Right lobe of liver (tissue), 6 donors: ENCODE results near the gene C4orf46. TPM values are rescaled to one million over a fixed set of nuclear protein-coding genes. Genes with fewer than 3 reads are reported as not detected.

ENCODE experiments used
- ATAC-seq, 4 donors: fragments of 200-7000 bp; cut with Tn5 transposase; one replicate each; pipeline ENCODE4 v1.9.1; 2020; ENCODE audit warnings: mild to moderate bottlenecking in 4 of 4, moderate library complexity in 4 of 4
- DNase-seq, 3 donors: peaks; one replicate each; pipeline ENCODE4 v3.0.0-alpha.2; 2020
- H3K27ac ChIP-seq, 3 donors: fragments of 200-600 bp; one replicate each; pipeline ENCODE4 v1.8.0; 2022
- H3K27me3 ChIP-seq, 2 donors: fragments of 200-600 bp; one replicate each; pipeline ENCODE4 v1.8.0; 2022
- H3K36me3 ChIP-seq, 4 donors: fragments of 200-600 bp; sonication (generic) in 1 of 4; one replicate each; pipeline versions ENCODE4 v1.5.1 to v1.8.0; 2017 to 2022; ENCODE audit warnings: control low read depth in 1 of 4
- H3K4me1 ChIP-seq, 4 donors: fragments of 200-600 bp; sonication (generic) in 1 of 4; one replicate each; pipeline versions ENCODE4 v1.5.1 to v1.8.0; 2017 to 2022; ENCODE audit warnings: control low read depth in 1 of 4
- H3K4me3 ChIP-seq, 3 donors: fragments of 200-600 bp; one replicate each; pipeline ENCODE4 v1.8.0; 2022
- H3K9me3 ChIP-seq, 4 donors: fragments of 200-600 bp; sonication (generic) in 1 of 4; one replicate each; pipeline versions ENCODE4 v1.5.1 to v1.8.0; 2017 to 2022; ENCODE audit warnings: control low read depth in 1 of 4
- POLR2A ChIP-seq: fragments of 450-650 bp; IDR thresholded peaks from one replicate; pipeline ENCODE4 v1.6.1; 2017; ENCODE audit warnings: antibody characterized with exemption, mild to moderate bottlenecking
- WGBS: methylation state at CpG from one replicate; pipeline ENCODE4 v1.1.6; 2018; ENCODE audit warnings: low coverage, low lambda C conversion rate; ENCODE audit not compliant: insufficient coverage; ENCODE audit errors: missing lambda C conversion rate; 5-methylcytosine and 5-hydroxymethylcytosine counted together
- intact Hi-C, 2 donors: fragments of 100-400 bp; cut with DNase I; formaldehyde crosslinking; loops; one replicate each; pipeline versions ENCODE4 v1.11.2 to v1.14.1; 2022
- total RNA-seq, 6 experiments: library from RNA; depleted of rRNA in 2 of 6; stranded (reverse); fragments of >200 nt in 2 of 6; fragmentation: NEBNext Ultra II Directional in 3 of 6; extraction: Animal tissue kit (Norgen Biotek cat#: 25700) in 3 of 6; gene quantifications; one replicate each; pipeline versions ENCODE4 v1.1.0 to v1.2.4, GENCODE V29; 2016 to 2023
- TF ChIP-seq, protein P1 (sequence below), 4 donors: fragments of 200-600 bp in 3 of 4; fragments of 450-650 bp in 1 of 4; IDR thresholded peaks; one replicate each; pipeline versions ENCODE4 v1.5.1 to v1.8.0; 2016 to 2022; ENCODE audit warnings: antibody characterized with exemption in 4 of 4, mild to moderate bottlenecking in 2 of 4
- donor health status: DM: no; HTN: yes; CAD: no.
- donor health status: DM: no; HTN: no; CAD: no.
- donor health status: DM: no; HTN: no; CAD: no.
- donor health status: DM: no; HTN: yes; CAD: no.
- donor health status: DM: no; HTN: yes; CAD: no.

C4orf46 gene
- total RNA-seq, 6 experiments from 2014 or later = 0.54 to 2.8 (median 0.92) TPM

DNA sequence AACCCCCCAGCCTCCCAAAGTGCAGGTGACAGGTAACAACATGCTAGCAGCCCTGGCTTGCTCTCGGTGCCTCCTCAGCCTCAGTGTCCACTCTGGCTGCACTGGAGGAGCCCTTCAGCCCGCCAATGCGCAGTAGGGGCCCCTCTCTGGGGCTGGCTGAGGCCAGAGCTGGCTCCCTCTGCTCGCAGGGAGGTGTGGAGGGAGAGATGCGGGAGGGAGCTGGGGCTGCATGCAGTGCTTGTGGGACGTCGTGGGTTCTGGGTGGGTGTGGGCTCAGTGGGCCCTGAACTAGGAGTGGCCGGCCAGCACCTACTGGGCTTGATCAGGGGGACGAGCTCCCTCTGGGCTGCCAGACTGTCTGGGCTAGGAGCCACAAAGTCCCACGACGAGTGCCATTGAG lies 14.4 kb downstream of the C4orf46 start:
- no peak overlapping the region for H3K4me3 ChIP-seq
- H3K27me3 ChIP-seq = no peaks in the 10 kb centered on the region
- DNase-seq = no peak
- H3K27ac ChIP-seq = no peak overlapping the region
- no CpG with 5 or more reads among the region's 11 CpGs for WGBS
- intact Hi-C loops = no loop called here
- TF ChIP-seq, protein P1, sequence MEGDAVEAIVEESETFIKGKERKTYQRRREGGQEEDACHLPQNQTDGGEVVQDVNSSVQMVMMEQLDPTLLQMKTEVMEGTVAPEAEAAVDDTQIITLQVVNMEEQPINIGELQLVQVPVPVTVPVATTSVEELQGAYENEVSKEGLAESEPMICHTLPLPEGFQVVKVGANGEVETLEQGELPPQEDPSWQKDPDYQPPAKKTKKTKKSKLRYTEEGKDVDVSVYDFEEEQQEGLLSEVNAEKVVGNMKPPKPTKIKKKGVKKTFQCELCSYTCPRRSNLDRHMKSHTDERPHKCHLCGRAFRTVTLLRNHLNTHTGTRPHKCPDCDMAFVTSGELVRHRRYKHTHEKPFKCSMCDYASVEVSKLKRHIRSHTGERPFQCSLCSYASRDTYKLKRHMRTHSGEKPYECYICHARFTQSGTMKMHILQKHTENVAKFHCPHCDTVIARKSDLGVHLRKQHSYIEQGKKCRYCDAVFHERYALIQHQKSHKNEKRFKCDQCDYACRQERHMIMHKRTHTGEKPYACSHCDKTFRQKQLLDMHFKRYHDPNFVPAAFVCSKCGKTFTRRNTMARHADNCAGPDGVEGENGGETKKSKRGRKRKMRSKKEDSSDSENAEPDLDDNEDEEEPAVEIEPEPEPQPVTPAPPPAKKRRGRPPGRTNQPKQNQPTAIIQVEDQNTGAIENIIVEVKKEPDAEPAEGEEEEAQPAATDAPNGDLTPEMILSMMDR (IDR thresholded peaks at IDR 0.05) = no peak
- no peak for TF ChIP-seq POLR2A
- H3K9me3 ChIP-seq = no peaks in the 10 kb centered on the region
- no peak for ATAC-seq
- no peaks in the 10 kb centered on the region for H3K36me3 ChIP-seq
- no peaks in the 10 kb centered on the region for H3K4me1 ChIP-seq

DNA sequence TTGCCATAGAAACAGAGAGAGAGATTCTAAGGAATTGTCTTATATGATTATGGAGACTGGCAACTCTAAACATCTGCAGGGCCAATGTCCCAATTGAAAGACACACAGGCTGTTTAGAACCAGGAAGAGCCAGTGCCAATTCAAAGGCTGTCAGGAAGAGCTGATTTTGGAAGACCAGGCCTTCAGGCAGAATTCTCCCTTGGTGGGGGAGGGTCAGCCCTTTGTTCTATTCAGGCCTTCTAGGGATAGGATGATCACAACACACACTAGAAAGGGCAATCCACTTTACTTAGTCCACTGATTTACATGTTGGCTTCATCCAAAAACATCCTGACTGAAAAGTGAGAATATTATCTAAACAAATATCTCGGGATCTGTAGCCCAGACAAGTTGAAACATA lies 15.2 kb downstream of the C4orf46 start:
- Histone ChIP-seq H3K4me3 (no peak overlapping the region), H3K27me3 (no peaks in the 10 kb centered on the region), H3K27ac (no peak overlapping the region), H3K4me1 (no peaks in the 10 kb centered on the region), H3K9me3 (no peaks in the 10 kb centered on the region), H3K36me3 (no peaks in the 10 kb centered on the region)
- 67% methylated on average over 1 of the region's 1 CpG for WGBS
- TF ChIP-seq, protein P1 (IDR thresholded peaks at IDR 0.05) = no peak
- TF ChIP-seq POLR2A = no peak
- ATAC-seq (no peak), DNase-seq (no peak)
- intact Hi-C loops = no loop called here

DNA sequence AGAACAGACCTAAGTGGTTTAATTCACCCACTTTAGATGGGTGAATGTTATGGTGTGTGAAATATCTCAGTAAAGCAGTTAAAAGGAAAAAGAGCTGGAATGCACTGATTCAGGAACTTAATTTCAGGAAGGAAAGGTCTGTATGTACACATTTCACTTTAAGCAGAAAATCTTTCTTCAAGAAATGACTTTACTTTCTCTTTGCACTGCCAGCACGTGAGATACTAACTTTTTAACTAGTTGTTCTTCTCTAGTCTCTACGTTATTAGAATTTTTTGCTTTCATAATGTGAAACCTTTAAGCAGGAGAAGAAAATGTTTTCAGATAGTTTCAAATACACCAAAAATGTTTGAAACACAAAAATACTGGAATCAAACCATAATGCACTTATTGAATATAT lies 18.8 kb downstream of the C4orf46 start:
- Histone ChIP-seq H3K36me3 (no peaks in the 10 kb centered on the region), H3K4me3 (no peak overlapping the region), H3K9me3 (no peaks in the 10 kb centered on the region), H3K4me1 (no peaks in the 10 kb centered on the region), H3K27me3 (no peaks in the 10 kb centered on the region), H3K27ac (no peak overlapping the region)
- intact Hi-C loops = no loop called here
- DNase-seq (no peak), ATAC-seq (no peak)
- WGBS = 13% methylated on average over 2 of the region's 2 CpGs
- TF ChIP-seq POLR2A = no peak
- TF ChIP-seq, protein P1 (IDR thresholded peaks at IDR 0.05) = no peak

DNA sequence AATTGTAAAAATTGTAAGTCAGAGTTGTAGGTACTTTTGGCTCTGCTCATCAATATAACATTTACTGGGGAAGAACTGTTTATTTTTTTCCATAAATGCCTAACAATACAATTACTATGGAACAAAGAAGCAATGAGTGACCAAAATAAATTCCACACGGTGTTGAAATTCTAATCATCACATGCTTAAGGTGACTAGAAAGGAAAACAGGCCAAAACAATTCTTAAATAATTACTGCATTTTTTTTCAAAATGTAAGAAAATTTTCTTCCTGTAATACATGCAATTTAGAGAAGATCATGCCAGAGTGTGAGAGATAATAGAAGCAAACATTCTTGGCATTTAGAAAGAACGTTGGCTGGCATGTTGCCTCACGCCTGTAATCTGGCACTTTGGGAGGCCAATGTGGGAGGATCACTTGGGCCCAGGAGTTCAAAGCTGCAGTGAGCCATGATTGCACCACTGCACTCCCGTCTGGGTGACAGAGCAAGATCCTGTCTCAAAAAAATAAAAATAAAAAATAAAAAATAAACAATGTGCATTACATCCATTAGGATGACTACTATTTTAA lies 22.5 kb downstream of the C4orf46 start:
- H3K4me1 ChIP-seq = no peaks in the 10 kb centered on the region
- H3K27me3 ChIP-seq = no peaks in the 10 kb centered on the region
- no peak overlapping the region for H3K4me3 ChIP-seq
- no peaks in the 10 kb centered on the region for H3K9me3 ChIP-seq
- ATAC-seq (no peak), DNase-seq (no peak)
- H3K36me3 ChIP-seq = no peaks in the 10 kb centered on the region
- TF ChIP-seq POLR2A = no peak
- TF ChIP-seq, protein P1 (IDR thresholded peaks at IDR 0.05) = no peak
- WGBS = 41% methylated on average over 4 of the region's 4 CpGs
- no peak overlapping the region for H3K27ac ChIP-seq
- intact Hi-C loops = no loop called here

DNA sequence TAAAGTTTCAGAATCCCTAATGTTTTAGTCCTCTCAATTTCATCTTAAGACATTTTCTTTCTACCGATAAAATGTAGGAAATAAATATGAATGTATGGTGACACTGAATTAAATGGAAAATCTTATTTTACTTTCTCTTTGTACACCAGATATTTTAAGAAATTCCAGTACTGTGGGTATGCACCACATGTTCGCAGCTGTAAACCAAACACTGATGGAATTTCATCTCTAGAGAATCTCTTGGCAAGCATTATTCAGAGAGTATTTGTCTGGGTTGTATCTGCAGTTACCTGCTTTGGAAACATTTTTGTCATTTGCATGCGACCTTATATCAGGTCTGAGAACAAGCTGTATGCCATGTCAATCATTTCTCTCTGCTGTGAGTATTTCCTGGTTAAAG lies 26.9 kb downstream of the C4orf46 start:
- no peaks in the 10 kb centered on the region for H3K36me3 ChIP-seq
- no peaks in the 10 kb centered on the region for H3K27me3 ChIP-seq
- intact Hi-C loops = no loop called here
- no peak for TF ChIP-seq POLR2A
- TF ChIP-seq, protein P1 (IDR thresholded peaks at IDR 0.05) = no peak
- no peak overlapping the region for H3K27ac ChIP-seq
- H3K4me3 ChIP-seq = no peak overlapping the region
- WGBS = 67% methylated on average over 3 of the region's 3 CpGs
- ATAC-seq = no peak
- DNase-seq = no peak
- no peaks in the 10 kb centered on the region for H3K9me3 ChIP-seq
- H3K4me1 ChIP-seq = no peaks in the 10 kb centered on the region
